Daoy (cell line): ENCODE measurements around the gene MS4A8. TPM values are rescaled to one million over a fixed set of nuclear protein-coding genes. Genes with fewer than 3 reads are reported as not detected.

Experiments used
- DNase-seq: peaks from one replicate; pipeline ENCODE4 v3.0.0-alpha.2; 2015; ENCODE audit warnings: low read depth
- total RNA-seq: library from RNA; depleted of rRNA; stranded (reverse); fragments of >200 nt; shearing (Covaris generic); gene quantifications from 2 replicates; pipeline ENCODE4 v1.2.3, GENCODE V29; 2014; rRNA removed

The MS4A8 gene
- total RNA-seq, 1 experiment from 2014 or later: not detected

DNA sequence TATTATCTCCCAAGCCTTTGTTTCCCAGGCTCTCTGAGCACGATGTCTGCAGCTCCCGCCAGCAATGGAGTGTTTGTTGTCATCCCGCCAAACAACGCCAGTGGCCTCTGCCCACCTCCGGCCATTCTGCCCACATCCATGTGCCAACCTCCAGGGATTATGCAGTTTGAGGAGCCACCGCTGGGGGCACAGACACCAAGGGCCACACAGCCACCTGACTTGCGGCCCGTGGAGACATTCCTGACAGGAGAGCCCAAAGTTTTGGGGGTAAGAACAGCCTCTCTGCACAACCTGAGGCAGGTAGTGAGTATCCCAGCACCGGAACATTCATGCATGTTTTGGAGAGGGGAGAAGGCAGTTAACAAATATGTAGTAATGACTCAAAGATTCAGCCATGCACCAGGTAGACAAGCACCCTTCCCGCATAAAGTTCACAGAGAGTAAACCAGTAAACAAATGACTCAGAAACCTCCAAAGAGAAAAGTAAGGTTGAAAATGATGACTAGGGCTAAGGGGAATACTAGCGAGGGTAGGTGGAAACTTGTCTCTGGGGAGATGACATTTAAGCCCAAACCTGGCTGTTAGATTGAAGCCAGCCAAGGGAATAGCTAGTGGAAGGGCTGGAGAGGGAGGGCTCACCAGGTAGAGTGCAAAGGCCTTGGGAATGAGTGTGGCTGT is 64.4 kb downstream of the MS4A8 start:
- DNase-seq: peak; percentile 36

DNA sequence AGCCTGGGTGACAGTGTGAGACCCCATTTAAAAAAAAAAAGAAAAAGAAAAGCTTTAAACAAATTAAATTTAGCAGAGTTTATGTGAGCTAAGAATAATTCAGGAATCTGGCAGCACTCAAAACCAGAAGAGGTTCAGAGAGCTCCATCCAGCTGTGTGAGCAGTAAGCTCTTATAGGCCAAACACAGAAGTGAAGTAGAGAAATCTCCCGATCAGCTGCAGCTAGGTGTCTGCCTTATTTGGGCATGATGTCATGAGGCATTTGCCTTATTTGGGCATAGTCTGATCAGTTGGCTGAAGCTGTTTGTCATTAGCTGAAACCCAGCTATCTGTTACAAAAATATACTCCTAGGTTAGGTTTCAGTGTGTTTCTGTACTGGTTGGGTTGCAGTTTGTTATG is 65.5 kb downstream of the MS4A8 start:
- no peak for DNase-seq

GRCh38 chr11:60765355-60765754 is 65.9 kb downstream of the MS4A8 start:
- no peak for DNase-seq

Other genes starting within 250 kb of the MS4A8 start
- not detected in 2 replicates for gene MS4A1, start 243.8 kb upstream of the MS4A8 start, total RNA-seq
- gene MS4A12, start 206.8 kb upstream of the MS4A8 start, total RNA-seq: not detected in 2 replicates
- gene MS4A13, start 184.2 kb upstream of the MS4A8 start, total RNA-seq: 0.86 TPM in 1 of 2 replicates, not detected in the other
- gene MS4A18, start 25.1 kb downstream of the MS4A8 start, total RNA-seq: not detected in 2 replicates
- gene MS4A15, start 57.3 kb downstream of the MS4A8 start, total RNA-seq: not detected in 2 replicates
- not detected in 2 replicates for gene MS4A10, start 85.7 kb downstream of the MS4A8 start, total RNA-seq
- gene CCDC86, start 142.5 kb downstream of the MS4A8 start, total RNA-seq: 16.0 and 17.7 TPM in 2 replicates
- 0.06 TPM in 1 of 2 replicates, not detected in the other for gene PTGDR2, start 156.3 kb downstream of the MS4A8 start, total RNA-seq
- not detected in 2 replicates for gene ZP1, start 167.9 kb downstream of the MS4A8 start, total RNA-seq
- gene PRPF19, start 207.0 kb downstream of the MS4A8 start, total RNA-seq: 86.3 and 91.2 TPM in 2 replicates
- 54.5 and 56.6 TPM in 2 replicates for gene TMEM109, start 214.5 kb downstream of the MS4A8 start, total RNA-seq
- gene TMEM132A, start 224.8 kb downstream of the MS4A8 start, total RNA-seq: 59.4 and 82.6 TPM in 2 replicates